Heart right ventricle (tissue), 16 donors: ENCODE data around the gene INSYN2B. TPM values are rescaled to one million over a fixed set of nuclear protein-coding genes. Genes with fewer than 3 reads are reported as not detected.

Source experiments
- ATAC-seq, 8 donors: fragments of 200-7000 bp; cut with Tn5 transposase; one replicate each; pipeline ENCODE4 v1.9.1; 2020; ENCODE audit warnings: mild to moderate bottlenecking in 8 of 8, moderate library complexity in 8 of 8, moderate number of reproducible peaks in 1 of 8
- DNase-seq, 2 donors: peaks; one replicate each; pipeline ENCODE4 v3.0.0-alpha.2; 2020
- H3K27ac ChIP-seq, 10 donors: fragments of 200-600 bp; sonication (generic) in 2 of 10; one replicate each; pipeline versions ENCODE4 v1.5.0 to v1.8.0; 2020 to 2022; ENCODE audit warnings: mild to moderate bottlenecking in 3 of 10
- H3K27me3 ChIP-seq, 7 donors: fragments of 200-600 bp; one replicate each; pipeline ENCODE4 v1.8.0; 2021 to 2022; ENCODE audit warnings: mild to moderate bottlenecking in 2 of 7
- H3K36me3 ChIP-seq, 9 donors: fragments of 200-600 bp; sonication (generic) in 1 of 9; one replicate each; pipeline versions ENCODE4 v1.5.0 to v1.8.0; 2020 to 2022; ENCODE audit warnings: mild to moderate bottlenecking in 2 of 9
- H3K4me1 ChIP-seq, 9 donors: fragments of 200-600 bp; sonication (generic) in 1 of 9; one replicate each; pipeline versions ENCODE4 v1.5.0 to v1.8.0; 2020 to 2022; ENCODE audit warnings: mild to moderate bottlenecking in 4 of 9
- H3K4me3 ChIP-seq, 10 donors: fragments of 200-600 bp; sonication (generic) in 2 of 10; one replicate each; pipeline versions ENCODE4 v1.5.0 to v1.8.0; 2020 to 2022; ENCODE audit warnings: mild to moderate bottlenecking in 7 of 10, moderate library complexity in 2 of 10
- H3K9me3 ChIP-seq, 11 donors: fragments of 200-600 bp in 10 of 11; sonication (generic) in 2 of 11; one replicate each; pipeline versions ENCODE4 v1.5.0 to v1.8.0; 2013 to 2022; ENCODE audit warnings: mild to moderate bottlenecking in 2 of 11, control low read depth in 1 of 11, moderate library complexity in 1 of 11
- CTCF ChIP-seq, 9 donors: fragments of 200-600 bp; sonication (generic) in 2 of 9; IDR thresholded peaks; one replicate each; pipeline versions ENCODE4 v1.5.0 to v1.8.0; 2021 to 2022; ENCODE audit warnings: antibody characterized with exemption in 9 of 9, mild to moderate bottlenecking in 5 of 9, moderate library complexity in 1 of 9
- WGBS, 2 donors: extraction: QIAGEN DNeasy Blood & Tissue Kit; methylation state at CpG; one replicate each; pipeline ENCODE4 v1.1.7; 2013; ENCODE audit warnings: inconsistent platforms in 1 of 2; 5-methylcytosine and 5-hydroxymethylcytosine counted together
- intact Hi-C, 10 donors: fragments of 100-400 bp; cut with DNase I; formaldehyde crosslinking; loops; one replicate each; pipeline versions ENCODE4 v1.11.1 to v1.14.2; 2022
- polyA plus RNA-seq, 2 donors: library from polyadenylated mRNA; stranded (reverse); fragments of 200-250 nt; gene quantifications; one replicate each; pipeline ENCODE4 v1.2.3, GENCODE V29; 2013
- total RNA-seq, 10 donors: library from RNA; stranded (reverse); fragmentation: NEBNext Ultra II Directional in 3 of 10; extraction: Animal tissue kit (Norgen Biotek cat#: 25700) in 3 of 10; gene quantifications; one replicate each; pipeline versions ENCODE4 v1.2.1 to v1.2.4, GENCODE V29; 2021 to 2023
- donor health status: Arrhythmogenic right ventricular cardiomyopathy.
- donor health status: ischemic (EF 13 %, LVEDD 7.1; RV severe dilation, severe dysfunction).
- donor health status: healthy with polysubstance abuse.
- donor health status: DM: no; HTN: yes; CAD: no.
- donor health status: DM: no; HTN: no; CAD: no.
- donor health status: ischemic (EF 25% LVEDD 6.9; RV normal size, moderate dysfunction).
- donor health status: ischemic (EF 25% LVEDD 5.7; RV mildly dilated, moderate dysfunction).
- donor health status: healthy.
- donor health status: DM: yes; HTN: yes; CAD: no.
- donor health status: Ischemic cardiomyopathy.
- donor health status: ischemic (EF 35%, LVEDD 5.7; RV mildly dilated, moderate dysfunction).
- donor health status: nonischemic (EF 11% LVEDD 7.7; RV severe dilation, severe dysfunction).
- donor health status: DM: yes; HTN: yes; CAD: no.
- donor health status: PGD.
- donor health status: ischemic (EF 29% LVEDD 5.4; RV normal size, mild dysfunction).
- donor health status: nonischemic (EF 23%, LVEDD 6.1; RV moderate dilation, normal function).

INSYN2B gene
- total and polyA plus RNA-seq, 12 donors, result 0.09 to 0.87 (median 0.14) TPM; not detected in 7

DNA sequence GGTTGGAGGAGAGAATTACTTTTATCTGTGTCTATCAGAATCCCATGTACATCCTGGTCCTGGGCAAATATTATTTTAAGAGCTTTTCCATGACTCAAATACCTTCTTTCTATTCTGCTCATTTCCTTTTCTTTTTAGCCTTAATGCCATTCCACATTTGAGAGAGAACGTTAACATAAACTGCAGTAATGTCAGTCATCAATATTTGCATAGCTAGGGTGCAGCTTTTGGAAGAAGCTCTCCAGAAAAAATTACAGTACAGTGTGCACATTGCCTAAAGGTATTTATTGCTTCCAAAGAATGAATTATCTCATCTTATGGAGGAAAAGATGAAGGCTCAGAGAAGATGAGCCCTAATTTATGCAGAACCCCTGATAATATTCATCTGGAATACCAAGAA is 58.3 kb downstream of the INSYN2B start:
- WGBS, 2 donors, result 48 to 73% methylated on average over 1 of the region's 1 CpG
- TF ChIP-seq CTCF (IDR thresholded peaks at IDR 0.05), result no peak
- Histone ChIP-seq H3K4me3 (no peak overlapping the region), H3K4me1 (no peaks in the 10 kb centered on the region), H3K9me3 (no peaks in the 10 kb centered on the region), H3K27me3 (peaks cover 0 to 7% (median 0%) of the 10 kb centered on the region in 7 donors), H3K27ac (no peak overlapping the region), H3K36me3 (no peaks in the 10 kb centered on the region)
- intact Hi-C loops, result no loop called here
- ATAC-seq (no peak), DNase-seq (no peak)

DNA sequence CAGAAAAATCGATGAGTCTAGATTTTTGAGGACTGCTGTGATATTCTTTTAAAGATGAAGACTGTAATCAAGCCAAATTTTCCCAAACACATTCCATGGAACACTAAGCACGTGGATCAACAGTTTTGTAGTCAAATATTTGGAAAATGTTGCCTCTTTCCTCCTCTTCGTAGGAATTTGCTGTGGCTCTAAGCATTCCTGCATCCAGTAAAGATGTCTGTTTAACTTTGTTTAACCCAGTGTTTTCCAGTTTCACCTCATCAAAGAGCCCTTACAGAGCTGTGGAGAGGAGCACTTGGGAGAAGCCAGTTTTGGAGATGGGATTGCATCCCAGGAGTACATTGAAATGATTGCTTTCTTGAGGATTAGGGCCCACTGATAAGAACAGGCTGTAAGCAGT is 58.9 kb downstream of the INSYN2B start:
- Histone ChIP-seq H3K27me3 (peaks cover 0 to 7% (median 0%) of the 10 kb centered on the region in 7 donors), H3K9me3 (no peaks in the 10 kb centered on the region), H3K36me3 (no peaks in the 10 kb centered on the region), H3K27ac (no peak overlapping the region), H3K4me1 (no peaks in the 10 kb centered on the region), H3K4me3 (no peak overlapping the region)
- intact Hi-C loops, result no loop called here
- WGBS, 2 donors, result 35 to 37% methylated on average over 3 of the region's 3 CpGs
- DNase-seq (no peak), ATAC-seq (no peak)
- no peak for TF ChIP-seq CTCF (IDR thresholded peaks at IDR 0.05)

DNA sequence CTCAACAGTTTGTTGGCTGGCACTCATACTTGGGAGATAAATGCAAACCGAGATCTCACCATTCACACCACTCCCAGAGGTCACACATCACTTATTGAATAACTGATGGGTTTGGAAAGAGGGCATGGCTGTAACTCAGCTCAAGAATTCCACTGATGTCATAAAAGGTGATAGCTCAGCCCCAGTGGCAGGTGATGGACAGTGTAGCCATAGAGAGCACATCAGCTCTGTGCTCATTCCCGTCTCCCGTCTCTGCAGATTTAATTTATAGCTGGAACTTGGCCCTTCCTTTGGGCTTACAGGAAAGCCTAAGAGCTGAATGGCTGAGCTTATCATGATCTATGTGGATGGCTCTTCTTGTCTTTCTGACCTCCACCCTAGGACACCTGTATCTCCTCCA is 59.8 kb downstream of the INSYN2B start:
- Histone ChIP-seq H3K4me1 (no peaks in the 10 kb centered on the region), H3K9me3 (no peaks in the 10 kb centered on the region), H3K36me3 (no peaks in the 10 kb centered on the region), H3K27ac (no peak overlapping the region), H3K4me3 (no peak overlapping the region), H3K27me3 (peaks cover 0 to 7% (median 0%) of the 10 kb centered on the region in 7 donors)
- ATAC-seq (no peak), DNase-seq (no peak)
- no peak for TF ChIP-seq CTCF (IDR thresholded peaks at IDR 0.05)
- intact Hi-C loops, result no loop called here
- WGBS, 2 donors, result 75 to 88% methylated on average over 3 of the region's 3 CpGs

DNA sequence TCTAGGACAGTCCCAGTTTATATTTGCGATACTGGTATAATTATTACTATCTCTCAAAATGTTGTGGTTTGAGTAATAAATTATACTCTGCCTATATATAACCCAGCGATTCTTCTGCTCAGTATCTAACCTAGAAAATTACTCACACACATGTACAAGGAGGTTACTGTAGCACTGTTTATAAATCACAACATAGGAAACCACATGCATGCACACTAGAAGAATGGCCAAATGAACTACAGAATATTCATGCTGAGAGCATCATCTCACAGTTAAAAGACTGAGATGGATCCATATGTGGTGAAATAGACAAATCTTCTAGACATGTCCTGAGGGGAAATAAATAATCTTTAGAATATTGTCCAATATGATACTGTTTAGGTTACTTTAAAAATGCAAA is 62.1 kb downstream of the INSYN2B start:
- Histone ChIP-seq H3K36me3 (no peaks in the 10 kb centered on the region), H3K4me1 (no peaks in the 10 kb centered on the region), H3K27me3 (peaks cover 0 to 5% (median 0%) of the 10 kb centered on the region in 7 donors), H3K9me3 (no peaks in the 10 kb centered on the region), H3K4me3 (no peak overlapping the region), H3K27ac (no peak overlapping the region)
- TF ChIP-seq CTCF (IDR thresholded peaks at IDR 0.05), result no peak
- WGBS, 2 donors, result 80 to 82% methylated on average over 2 of the region's 2 CpGs
- DNase-seq (no peak), ATAC-seq (no peak)
- intact Hi-C loops, result no loop called here
